ENCODE results near the gene DLEU7.

Gene DLEU7

DNA sequence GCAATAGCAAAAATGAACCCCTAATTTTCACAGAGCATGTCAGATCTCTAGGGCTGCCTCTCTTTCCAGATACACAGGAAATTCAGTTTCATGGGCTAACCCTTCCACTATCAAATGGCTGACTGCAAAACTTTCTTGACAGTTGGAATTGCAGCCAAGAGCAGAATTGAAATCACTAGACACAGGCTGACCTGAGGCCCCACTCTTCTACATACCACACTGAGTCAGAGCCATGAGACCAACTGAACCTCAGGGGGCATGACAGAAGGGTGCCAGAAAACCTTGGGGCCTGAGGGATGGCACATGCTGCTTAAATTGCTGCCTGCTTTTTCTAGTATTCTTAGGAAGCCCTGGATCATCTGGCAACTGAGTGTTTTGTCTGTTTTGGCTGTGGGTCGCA is 1.7 kb upstream of the DLEU7 start:
- H3K4me3 ChIP-seq (replicated peaks in 1 of 2; ENCODE audit: low read depth in 2 of 2, low read length in 2 of 2) = no peak overlapping the region
- TF ChIP-seq CTCF (IDR thresholded peaks at IDR 0.05; ENCODE audit: low read depth, low read length) = no peak
- peak in 1 of 2 donors; percentile 39 for DNase-seq (ENCODE audit: low read depth in 2 of 2)

DNA sequence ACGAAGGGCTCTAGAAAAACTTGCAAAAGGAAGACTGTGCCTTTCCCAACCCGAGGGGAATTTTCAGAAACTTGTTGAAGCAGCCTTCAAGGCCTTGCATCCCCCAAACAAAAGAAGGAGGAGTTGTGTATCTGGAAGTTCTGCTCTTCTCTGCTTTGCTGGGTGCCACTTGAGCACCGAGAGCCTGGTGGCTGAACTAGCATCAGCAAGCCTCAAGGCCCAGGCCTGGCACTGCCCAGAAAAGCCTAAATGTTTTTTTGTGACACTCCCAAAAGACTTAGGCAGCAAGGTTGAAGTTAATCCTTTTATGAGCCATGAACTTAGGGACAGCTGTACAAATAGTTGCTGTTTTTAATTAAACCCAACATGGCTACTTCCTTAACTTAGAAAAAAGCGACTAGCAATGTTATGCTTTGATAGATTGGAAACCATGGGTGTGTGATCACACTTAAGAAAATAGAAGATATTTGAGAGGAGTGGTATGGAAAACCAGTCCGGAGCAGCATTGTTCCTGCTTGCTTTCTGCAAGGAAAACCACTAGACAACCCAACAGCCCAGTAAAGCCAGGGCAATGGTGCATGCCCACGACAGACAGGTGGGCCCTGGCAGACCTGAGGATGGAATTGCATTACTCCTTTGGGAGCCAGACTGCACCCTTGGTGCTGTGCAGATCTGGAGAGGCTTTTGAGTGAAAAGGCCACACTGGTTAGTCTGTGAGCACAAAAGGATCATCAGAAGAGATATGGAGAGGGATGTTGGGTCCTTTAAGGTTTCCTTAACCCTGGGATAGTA is 788 bp upstream of the DLEU7 start:
- no peak overlapping the region for H3K4me3 ChIP-seq (replicated peaks in 1 of 2; ENCODE audit: low read depth in 2 of 2, low read length in 2 of 2)
- no peak for DNase-seq (ENCODE audit: low read depth in 2 of 2)
- TF ChIP-seq CTCF (IDR thresholded peaks at IDR 0.05; ENCODE audit: low read depth, low read length) = no peak

- no peak for TF ChIP-seq CTCF (IDR thresholded peaks at IDR 0.05; ENCODE audit: low read depth, low read length)
- H3K4me3 ChIP-seq (replicated peaks in 1 of 2; ENCODE audit: low read depth in 2 of 2, low read length in 2 of 2) = no peak overlapping the region
- no peak for DNase-seq (ENCODE audit: low read depth in 2 of 2)
Observed at GRCh38 chr13:50842990-50843256, 569 bp downstream of the DLEU7 start.

DNA sequence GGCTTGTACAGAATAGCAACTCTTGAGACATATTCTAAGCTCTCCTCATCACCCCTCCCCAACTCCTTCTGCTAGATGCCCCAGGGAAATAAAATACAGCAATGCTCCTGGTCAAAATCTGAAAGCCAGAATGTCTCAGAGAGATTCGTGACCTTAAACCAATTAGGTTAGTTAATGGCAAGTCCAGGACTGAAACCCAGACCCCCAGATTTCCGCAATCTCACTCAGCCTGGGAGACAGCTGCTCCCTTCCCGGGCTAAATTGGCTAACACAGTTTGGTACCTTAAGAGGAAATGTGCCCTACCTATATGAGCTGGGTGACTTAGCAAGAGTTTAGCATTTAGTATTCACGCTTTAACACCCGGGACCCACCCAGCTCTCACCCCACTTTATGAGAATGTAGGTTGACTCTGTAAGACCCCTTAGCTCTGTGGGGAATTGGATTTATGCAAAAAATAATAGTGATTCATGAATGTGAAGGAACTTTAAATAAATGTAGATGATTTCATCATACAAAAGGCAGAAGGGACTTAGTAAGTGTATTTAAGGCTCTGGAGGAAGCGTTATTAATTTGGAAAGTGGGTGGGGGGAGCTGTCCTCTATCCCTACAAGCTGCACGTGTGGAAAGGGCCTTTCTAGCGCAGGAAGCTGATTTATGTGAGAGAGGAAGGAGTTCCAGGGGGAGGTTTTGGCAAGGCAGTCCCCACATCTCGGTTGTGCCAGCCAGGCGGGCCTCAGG is 1.1 kb downstream of the DLEU7 start:
- H3K4me3 ChIP-seq (replicated peaks in 1 of 2; ENCODE audit: low read depth in 2 of 2, low read length in 2 of 2) = no peak overlapping the region
- no peak for TF ChIP-seq CTCF (IDR thresholded peaks at IDR 0.05; ENCODE audit: low read depth, low read length)
- DNase-seq (ENCODE audit: low read depth in 2 of 2) = no peak

DNA sequence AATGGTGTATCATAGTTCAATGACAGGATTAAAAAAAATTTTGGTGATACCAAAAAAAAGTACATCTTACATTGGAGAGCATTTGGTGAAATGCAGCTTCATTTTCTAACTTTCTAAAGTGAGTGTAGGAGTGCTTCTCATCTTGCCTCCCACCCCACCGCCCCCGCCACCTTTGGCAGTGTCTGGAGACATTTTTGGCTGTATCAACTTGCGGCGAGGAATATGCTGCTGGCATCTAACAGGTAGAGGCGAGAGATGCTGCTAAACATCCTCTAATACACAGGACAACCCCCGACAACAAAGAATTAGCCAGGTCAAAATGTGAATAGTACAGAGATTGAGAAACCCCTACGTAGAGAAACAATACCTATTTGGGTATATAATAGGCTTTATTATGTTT is 1.7 kb downstream of the DLEU7 start:
- DNase-seq (ENCODE audit: low read depth in 2 of 2) = no peak
- no peak overlapping the region for H3K4me3 ChIP-seq (replicated peaks in 1 of 2; ENCODE audit: low read depth in 2 of 2, low read length in 2 of 2)
- TF ChIP-seq CTCF (IDR thresholded peaks at IDR 0.05; ENCODE audit: low read depth, low read length) = no peak

GRCh38 chr13:50840284-50840683 is 3.2 kb downstream of the DLEU7 start:
- TF ChIP-seq CTCF (IDR thresholded peaks at IDR 0.05; ENCODE audit: low read depth, low read length) = no peak
- DNase-seq (ENCODE audit: low read depth in 2 of 2) = no peak
- H3K4me3 ChIP-seq (replicated peaks in 1 of 2; ENCODE audit: low read depth in 2 of 2, low read length in 2 of 2) = no peak overlapping the region
